HG03571 (cell line): Measurements from ENCODE around the gene EPHA6.

ENCODE experiments used
- ATAC-seq: cut with Tn5 transposase; IDR thresholded peaks from one replicate; pipeline ENCODE4 v1.9.1; 2021; ENCODE audit not compliant: unreplicated experiment

Gene EPHA6

DNA sequence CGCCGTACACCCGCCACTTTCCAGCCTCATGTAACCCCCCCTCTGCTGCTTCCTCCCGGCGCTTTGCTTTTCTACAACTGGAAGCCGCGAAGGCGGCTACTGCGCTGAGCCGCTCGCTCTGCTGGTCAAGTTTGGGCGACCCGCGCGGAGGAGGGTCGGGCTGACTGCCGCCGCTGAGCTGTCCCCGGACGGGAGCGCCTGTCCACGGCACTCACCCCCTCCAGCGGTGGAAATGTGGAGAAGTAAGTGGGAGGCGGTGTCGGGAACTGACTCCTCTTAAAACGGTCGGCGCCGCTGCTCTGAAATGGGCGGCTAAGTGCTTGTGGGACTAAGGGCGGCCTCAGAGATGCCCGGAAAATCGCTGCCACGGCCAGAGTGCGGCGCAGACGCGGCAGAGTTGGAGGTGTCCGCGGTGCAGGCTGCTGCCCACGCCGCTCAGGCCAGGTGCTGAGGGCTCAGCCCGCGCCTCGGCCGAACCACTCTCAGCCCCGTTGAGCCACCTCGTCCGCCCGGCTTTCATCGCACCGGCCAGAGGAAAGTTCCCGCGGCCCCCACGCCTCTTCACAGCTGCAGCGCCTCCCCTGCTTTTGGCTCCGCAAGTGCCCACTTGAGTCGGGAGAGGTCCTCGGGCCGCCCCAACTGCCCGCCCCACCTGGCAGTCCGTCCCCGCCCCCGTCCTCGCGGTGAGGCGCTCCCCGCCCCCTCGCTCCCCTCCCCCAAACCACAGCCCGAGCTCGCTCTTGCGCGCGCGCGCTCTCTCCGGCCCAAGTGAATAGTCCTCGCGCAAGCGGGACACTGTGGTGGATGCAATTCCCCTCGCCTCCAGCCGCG lies at the start of gene EPHA6:
EPHA6 (plus strand) TSS at position 775 of the 831 bp plus-strand sequence.
- peak; percentile 11 for ATAC-seq

DNA sequence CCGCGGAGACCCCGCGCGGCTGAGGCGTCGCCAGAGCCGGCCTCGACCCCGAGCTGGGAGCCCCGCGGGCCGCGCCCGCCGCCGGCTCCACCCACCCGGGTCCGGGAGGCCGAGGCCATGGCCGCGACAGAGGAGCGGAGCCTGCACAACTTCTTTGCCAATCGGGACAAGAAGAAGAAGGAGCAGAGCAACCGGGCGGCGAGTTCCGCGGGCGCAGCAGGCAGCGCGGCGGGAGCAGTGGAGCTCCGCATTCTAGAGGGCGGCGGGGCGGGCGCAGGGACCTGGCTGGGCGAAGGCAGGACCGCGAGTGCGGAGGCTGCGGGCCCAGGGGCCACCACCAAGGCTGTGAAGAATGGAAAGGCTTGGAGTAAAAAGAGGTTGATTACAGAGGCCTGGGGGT lies 37.6 kb upstream of the EPHA6 start:
- ATAC-seq, result no peak

DNA sequence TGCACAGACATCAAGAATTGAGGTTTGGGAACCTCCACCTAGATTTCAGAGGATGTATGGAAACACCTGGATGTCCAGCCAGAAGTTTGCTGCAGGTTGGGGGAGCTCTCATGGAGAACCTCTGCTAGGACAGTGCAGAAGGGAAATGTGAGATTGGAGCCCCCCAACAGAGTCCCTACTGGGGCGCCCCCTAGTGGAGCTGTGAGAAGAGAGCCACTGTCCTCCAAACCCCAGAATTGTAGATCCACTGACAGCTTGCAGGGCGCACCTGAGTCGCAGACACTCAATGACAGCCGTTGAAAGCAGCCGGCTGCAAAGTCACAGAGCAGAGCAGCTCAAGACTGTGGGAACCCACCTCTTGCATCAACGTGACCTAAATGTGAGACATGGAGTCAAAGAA lies 34.6 kb upstream of the EPHA6 start:
- ATAC-seq, result no peak

DNA sequence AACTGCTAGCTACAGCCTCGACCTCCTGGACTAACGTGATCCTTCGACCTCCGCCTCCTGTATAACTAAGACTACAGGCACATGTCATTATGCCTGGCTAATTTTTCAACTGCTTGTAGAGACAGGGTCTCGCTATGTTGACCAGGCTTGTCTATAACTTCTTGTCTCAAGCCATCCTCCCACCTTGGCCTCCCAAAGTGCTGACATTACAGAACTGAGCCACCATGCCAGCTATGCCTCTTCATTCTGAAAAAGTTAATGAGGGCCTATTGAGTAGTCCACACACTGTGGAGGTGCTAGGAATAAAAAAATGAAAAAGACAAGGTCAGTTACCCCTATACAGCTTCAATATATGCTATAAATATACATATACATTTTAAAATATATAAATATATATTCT lies 18.3 kb upstream of the EPHA6 start:
- no peak for ATAC-seq

DNA sequence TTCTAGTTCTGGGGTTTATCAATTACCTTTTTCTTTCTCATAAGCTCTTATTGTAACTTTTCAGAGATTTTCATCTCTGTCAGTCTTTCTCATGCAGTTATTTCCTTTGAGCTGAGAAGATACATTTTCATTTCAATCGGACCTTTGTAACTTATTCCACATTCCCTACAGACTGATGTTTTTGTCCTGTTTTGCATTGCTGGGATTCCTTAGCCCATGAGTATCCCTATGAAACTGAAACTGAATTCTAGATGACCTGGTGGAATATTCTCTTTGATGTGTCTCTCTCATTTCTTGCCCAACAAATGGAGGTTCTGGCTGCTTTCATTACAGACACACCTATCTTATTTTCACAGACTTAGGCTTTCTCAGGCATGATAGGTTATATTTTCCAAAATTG lies 10.5 kb upstream of the EPHA6 start:
- ATAC-seq, result no peak

DNA sequence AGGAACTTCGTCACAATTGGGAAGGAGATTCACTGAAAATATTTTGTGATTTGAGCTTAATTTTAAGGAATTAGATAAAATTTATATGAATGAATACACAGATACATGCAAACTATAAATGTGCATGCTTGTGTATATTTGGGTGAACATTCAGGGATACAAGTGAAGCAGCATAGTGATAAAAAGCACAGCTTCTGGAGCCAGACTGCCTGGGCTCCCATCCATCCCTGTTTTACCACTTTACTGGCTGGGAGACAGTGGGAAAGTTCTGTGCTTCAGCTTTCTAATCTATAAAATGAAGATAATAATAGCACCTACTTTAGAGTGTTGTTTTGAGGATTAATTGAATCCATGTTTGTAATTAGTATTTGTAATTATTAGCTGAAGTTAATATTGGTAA lies 8.1 kb upstream of the EPHA6 start:
- no peak for ATAC-seq

DNA sequence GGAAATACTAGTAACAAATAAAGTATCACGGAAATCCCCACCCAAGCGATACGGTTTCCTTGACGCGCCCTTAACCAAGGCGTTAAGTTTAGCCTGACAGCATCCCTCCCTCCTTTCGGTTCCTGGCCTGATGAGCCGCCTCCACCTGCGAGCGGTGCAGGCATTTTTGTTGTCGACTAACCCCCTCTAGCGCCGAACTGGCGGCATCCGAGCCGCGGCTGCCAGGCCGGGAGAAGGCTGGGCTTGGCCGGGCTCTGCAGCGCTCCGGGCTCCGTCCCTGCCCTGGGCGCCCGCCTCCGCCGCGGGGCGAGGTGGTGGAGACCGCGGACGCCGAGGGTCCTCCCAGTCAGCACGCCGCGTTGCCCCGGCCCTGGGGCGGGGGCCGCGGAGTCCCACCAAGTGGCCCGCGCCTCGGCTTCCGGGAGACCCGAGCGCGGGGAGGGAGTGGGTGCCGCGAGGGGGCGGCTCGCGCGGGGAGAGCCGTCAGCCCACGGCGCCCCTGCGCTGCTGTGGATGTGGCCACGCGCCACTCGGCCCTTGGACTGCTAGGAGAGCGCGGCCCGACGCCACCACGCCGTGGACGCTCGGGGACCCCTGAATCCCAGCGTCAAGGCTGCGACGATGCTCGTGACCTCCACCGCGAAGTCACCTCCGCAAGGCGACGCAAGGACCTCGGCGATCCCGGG lies 1.1 kb upstream of the EPHA6 start:
- peak; percentile 98 for ATAC-seq

DNA sequence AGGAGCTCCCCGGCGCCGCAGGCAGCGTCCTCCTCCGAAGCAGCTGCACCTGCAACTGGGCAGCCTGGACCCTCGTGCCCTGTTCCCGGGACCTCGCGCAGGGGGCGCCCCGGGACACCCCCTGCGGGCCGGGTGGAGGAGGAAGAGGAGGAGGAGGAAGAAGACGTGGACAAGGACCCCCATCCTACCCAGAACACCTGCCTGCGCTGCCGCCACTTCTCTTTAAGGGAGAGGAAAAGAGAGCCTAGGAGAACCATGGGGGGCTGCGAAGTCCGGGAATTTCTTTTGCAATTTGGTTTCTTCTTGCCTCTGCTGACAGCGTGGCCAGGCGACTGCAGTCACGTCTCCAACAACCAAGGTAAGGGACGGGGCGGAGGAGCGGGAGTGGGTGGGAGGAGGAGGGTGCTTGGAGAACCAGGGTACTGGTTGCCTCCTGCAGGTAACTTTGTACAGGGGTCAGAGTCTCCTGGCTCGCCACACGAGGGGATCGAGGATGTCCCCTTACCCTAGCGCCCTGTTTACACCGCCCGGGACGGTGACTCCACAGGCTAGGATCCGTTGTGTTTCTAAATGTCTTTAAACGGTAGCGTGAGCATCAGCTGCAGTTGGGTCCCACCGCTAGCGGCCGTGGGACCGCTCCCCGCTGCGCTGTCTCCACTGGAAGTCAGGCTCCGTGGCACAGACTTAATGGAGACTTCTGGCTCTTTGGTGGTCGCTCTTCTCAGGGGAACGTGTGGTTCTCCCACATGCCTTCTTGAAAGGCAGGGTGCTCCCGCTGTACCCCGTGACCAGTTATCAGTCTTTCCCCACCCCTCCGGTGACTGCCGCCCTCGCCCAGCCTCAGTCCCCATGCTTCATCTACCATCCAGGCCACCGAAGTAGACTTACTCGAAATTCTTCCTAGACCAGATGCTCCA lies 515 bp downstream of the EPHA6 start:
- no peak for ATAC-seq

DNA sequence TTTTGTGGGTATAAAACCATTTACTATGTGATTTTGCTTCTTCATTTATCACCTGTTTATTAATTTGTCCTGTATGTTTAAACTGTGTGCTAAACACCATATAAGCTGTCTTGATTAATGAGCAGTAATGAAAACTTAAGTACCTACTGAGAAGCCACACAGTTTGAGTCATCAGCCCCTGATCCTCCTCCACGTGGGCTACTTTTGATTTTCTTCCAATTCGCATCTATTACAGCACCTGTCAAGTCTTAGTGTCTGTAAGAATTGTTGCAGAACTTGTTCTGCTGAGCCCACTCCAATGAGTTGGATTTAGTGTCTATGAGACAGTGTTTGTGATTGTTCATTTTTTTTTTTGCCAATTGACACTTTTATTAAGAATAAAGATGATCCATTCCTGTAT lies 16.8 kb downstream of the EPHA6 start:
- ATAC-seq, result no peak

DNA sequence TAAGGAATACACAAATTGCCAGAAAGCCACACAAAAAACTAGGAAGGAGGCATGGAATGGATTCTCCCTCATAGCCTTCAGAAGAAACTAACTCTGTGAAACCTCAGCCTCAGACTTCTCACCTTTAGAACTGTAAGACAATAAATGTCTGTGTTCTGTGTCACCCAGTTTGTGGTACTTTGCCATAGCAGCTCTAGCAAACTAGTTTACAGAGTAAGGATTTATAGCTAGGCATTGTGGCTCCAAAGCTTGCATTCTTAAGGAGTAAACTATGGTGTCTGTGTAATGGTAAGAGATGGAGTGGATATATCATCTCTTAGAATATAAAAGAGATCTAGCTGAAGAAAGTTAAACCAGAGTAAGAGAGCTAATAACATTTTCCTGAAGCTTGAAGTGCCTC lies 18.9 kb downstream of the EPHA6 start:
- ATAC-seq, result no peak

DNA sequence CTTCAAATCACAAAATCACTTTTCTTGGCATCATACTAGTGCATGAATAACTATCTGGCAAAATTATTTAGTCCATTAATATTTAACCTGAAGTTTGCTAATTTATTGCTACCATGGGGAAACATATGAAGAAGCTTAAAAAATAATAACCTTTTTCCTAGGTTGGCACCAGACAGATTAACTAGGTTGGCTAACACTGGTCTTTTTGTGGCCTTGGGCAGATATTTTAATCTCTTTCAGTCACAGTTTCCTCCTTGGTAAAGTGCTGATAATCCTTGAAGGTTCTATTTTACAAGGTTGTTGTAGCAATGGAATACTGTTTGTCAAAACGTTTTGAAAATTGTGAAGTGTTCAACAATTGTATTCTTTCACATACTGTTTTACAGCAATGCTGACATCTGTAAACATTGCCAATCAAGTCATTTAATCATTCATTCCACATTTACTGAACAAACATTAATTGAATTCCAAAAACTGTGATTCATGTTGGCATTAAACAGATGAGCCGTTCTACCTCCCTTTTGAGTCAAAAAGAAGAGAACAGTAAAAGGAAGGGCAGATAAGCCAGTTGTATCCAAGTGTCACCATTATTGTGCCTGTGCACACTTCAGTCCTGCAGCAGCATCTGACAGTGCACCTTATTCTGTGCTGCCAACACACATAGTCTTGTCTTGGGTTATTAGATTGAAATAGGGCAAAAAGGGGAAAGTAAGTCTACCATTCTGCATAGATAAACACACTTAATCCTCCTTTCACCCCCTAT lies 21.9 kb downstream of the EPHA6 start:
- no peak for ATAC-seq

DNA sequence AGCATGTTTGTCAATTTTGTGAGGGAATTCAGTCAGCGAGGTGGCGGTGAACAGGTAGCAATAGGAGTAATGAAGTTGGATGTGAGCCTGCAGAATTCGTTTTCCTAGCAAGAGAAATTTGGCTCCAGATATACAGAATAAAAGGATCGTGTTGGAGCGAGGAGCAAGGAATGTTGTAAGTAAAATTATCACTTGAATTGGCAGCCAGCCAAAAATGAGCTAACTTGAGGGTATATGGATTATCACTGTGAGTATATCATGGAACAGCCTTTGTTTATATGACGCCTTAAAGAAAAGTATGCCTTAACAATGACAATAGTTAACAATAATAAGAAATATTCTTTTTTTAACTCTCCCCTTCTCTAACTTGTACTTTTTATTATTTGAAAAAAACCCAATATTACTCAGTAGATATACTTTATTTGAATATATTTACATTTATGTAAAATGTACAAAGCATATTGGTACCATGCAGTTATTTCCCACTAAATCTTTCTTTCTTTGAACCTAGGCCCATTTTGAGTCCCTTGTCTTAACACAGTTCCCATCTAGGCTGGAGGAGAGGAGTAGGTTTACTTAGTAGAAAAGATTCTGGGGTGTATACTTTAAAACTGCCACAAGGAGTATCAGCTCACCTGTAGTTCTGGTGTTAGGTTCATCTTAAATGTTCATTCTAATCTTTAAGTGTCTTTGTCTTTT lies 29.3 kb downstream of the EPHA6 start:
- ATAC-seq, result no peak

DNA sequence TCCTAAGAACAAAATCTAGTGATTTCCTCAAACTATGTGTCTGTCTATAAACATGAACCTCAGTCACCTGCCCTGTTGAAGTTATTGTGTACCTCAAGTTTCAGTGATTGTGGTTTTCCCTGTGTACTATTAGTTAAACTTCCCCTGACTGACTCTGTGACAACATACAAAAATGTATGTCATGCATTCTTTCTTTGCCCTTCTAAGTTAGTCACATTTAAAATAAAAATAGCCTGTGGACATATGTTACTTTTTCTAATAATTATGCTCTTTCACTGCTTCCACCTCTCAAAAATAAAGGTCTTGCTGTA lies 29.8 kb downstream of the EPHA6 start:
- ATAC-seq, result no peak

DNA sequence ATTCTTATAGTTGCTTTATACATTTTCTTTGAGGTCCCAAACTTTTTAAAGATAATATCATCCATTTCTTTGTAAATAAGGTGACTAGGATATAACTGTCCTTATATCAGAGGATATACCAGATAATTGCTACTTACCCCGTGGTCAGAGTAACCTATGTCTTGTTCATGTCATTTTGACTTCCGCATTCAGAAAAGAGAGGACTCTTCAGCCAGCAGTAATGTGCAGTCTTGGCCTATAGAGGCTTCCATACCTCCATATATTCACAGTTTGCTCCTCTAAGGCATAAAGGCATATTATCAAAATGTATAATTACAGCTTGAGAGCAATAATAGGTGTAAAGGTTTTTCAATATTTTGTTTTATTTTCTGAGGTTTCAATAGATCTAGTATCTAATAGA lies 38.5 kb downstream of the EPHA6 start:
- no peak for ATAC-seq

DNA sequence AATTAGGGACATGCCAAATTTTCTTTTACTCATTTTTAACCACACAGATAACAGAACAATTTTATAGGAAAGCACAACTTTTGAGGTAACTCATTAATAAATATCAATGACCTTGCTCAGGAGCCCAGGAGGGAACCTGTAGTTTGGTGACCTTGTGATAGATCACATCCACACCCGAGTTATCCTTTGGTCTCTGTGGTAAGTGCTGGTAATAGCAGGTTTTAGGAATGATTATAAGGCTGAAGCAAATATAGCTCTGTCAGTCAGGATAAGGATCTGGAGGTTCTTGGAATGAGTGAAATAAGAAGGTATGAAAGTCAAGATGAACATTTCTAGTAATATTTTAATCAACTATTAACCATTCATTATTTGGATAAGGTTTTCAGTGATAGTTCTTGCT lies 46.5 kb downstream of the EPHA6 start:
- ATAC-seq, result no peak

DNA sequence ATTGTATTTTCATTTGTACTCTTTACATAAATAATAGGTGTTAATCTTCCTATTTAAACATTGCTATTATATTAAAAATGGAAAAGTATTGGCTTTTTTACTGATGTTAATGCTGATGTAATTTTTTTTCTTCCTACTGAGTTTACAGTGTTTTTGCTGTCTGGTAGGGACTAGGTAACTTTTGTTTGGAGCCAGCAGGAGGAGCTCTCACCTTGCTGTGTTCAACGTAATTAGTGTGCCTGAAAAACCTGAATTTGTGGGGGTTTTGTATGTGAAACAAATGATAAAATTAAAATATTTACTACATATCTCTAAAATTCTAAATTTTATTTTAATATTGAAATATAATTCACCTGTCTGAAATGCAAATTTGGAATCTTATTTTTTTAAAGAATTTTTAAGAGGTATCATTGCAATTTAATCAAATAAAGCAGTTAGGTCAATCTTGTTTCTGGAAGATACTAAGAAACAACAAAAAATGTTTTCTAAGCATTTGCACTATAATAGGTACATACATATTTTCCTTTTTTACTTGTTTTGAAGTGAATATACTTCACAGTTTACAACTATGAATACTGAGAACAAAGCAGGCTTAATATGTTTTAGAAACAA lies 48.8 kb downstream of the EPHA6 start:
- ATAC-seq, result no peak

DNA sequence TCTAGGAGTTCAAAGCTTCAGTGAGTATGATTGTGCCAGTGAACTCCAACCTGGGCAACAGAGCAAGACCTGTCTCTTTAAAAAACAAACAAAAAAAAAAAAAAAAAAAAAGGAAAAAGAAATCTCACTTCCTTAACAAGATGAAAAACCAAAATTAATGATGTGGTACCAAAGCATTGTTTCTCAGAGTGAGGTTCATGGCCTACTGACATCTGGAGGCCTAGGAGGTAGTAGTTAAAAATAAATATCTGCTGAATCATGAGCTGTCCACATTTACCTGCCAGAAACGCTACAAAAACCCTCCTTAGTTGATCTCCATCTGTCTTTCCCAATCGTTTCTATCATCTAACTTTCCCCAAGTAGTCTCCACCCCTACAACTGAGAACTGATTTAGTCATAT lies 51.2 kb downstream of the EPHA6 start:
- no peak for ATAC-seq

DNA sequence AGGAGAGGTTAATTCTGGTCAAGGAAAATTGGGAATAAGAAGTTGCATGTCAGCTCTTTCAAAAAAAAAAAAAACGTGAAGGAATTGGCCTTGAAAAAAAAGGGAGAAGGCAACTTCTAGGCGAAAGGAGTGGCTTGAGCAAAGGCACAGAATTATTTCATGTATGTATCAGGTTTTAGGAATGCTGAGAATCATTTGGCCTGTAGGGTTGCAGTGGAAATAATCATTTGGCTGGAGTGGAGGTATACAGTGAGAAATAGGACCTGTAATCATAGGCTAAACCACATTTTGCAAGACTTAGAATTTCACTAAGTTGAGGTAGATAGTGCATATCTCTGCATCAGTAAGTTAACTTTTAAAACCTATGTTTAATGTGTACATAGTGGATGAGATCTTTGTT lies 54.9 kb downstream of the EPHA6 start:
- no peak for ATAC-seq

DNA sequence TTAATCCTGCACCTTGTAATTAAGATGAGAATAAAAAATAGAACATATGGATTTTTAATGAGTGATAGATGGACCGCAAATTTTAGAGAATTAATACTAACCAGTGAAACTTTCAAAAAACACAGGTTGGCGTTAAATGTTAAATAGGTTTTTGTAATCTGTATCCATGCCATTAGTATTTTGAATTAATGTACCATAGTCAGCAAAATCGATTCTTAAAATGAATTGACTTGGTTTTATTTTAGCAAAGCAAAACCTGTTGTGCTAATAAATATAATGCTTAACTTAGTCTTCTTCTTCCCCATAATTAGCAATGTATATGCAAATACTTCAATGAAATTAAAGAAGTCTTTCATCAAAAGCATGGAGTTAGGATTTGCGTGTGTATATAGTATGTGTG lies 63.1 kb downstream of the EPHA6 start:
- no peak for ATAC-seq

DNA sequence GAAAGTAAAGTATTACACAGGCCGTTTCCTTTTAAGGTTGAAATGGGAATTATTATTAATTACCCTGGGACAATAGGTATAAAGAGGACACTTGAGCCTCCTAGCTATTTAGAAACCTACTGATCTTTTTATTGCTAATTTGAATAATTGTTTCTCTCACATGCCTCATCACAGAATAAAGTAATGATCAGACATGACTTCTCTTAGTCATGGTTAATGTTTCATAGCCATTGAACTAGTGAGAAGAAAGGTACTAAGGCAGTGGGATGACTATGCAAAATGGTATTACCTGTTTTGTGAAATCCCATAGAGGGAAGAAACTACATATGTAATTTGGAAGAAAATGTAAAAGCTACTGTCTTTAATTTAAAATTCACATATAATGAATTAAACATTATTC lies 85.6 kb downstream of the EPHA6 start:
- no peak for ATAC-seq
